Measurements from ENCODE around the gene EPHA2.

EPHA2 gene

DNA sequence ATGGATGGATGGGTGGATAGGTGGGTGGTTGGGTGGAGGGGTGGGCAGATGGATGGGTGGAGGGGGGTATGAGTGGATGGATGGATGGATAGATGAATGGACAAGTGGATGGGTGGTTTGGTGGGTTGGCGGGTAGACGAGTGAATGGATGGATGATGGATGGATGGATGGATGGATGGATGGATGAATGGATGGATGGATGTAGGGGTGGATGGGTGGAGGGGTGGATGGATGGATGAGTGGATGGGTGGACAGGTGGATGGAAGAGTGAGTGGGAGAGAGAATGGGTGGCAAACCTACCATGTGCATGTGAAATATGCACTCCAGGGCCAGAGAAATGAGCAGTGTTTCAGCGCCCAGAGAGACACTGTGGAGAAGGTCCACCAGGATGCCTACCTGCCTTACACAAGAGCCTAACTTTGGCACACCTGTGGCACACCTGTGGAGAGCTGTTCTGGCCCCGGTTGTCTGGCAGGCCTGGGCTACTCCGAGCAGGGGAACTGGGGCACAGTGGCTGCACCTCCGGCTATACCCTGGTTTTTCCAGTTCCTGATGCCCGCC, 12.8 kb downstream of the EPHA2 start:
- no peaks in the 10 kb centered on the region for H3K36me3 ChIP-seq (ENCODE audit: control insufficient read depth, insufficient read depth, low read length)
- no peak overlapping the region for H3K4me3 ChIP-seq (replicated peaks; ENCODE audit: low read depth, low read length)
- no peaks in the 10 kb centered on the region; the same call in 1 of the 2 replicates for H3K27me3 ChIP-seq (replicated peaks; ENCODE audit: control insufficient read depth, insufficient read depth, low read length)
- no peak for DNase-seq (ENCODE audit: extremely low read depth, insufficient read length)
- TF ChIP-seq, protein P1, sequence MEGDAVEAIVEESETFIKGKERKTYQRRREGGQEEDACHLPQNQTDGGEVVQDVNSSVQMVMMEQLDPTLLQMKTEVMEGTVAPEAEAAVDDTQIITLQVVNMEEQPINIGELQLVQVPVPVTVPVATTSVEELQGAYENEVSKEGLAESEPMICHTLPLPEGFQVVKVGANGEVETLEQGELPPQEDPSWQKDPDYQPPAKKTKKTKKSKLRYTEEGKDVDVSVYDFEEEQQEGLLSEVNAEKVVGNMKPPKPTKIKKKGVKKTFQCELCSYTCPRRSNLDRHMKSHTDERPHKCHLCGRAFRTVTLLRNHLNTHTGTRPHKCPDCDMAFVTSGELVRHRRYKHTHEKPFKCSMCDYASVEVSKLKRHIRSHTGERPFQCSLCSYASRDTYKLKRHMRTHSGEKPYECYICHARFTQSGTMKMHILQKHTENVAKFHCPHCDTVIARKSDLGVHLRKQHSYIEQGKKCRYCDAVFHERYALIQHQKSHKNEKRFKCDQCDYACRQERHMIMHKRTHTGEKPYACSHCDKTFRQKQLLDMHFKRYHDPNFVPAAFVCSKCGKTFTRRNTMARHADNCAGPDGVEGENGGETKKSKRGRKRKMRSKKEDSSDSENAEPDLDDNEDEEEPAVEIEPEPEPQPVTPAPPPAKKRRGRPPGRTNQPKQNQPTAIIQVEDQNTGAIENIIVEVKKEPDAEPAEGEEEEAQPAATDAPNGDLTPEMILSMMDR (IDR thresholded peaks at IDR 0.05; ENCODE audit: insufficient read depth, low read length, poor library complexity, severe bottlenecking) = no peak

DNA sequence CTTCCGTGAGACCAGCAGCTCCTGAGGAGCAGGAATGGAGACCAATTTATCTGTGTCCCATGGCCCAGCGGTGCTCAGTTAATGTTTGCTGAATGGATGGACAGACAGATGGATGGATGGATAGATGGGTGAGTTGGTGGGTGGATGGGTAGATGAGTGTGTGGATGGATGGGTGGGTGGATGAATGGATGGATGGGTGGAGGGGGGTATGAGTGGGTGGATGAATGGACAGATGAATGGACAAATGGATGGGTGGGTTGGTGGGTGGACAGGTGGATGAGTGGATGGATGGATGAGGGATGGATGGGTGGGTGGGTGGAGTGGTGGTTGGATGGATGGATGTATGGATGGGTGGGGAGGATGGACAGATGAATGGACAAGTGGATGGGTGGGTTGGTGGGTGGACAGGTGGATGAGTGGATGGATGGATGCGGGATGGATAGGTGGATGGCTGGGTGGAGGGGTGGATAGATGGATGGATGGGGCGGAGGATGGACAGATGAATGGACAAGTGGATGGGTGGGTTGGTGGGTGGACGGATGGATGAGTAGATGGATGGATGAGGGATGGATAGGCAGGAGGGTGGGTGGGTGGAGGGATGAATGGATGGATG, 13.4 kb downstream of the EPHA2 start:
- no peak for DNase-seq (ENCODE audit: extremely low read depth, insufficient read length)
- Histone ChIP-seq H3K27me3 (replicated peaks; ENCODE audit: control insufficient read depth, insufficient read depth, low read length) (no peaks in the 10 kb centered on the region; the same call in 1 of the 2 replicates), H3K4me3 (replicated peaks; ENCODE audit: low read depth, low read length) (no peak overlapping the region), H3K36me3 (ENCODE audit: control insufficient read depth, insufficient read depth, low read length) (no peaks in the 10 kb centered on the region)
- TF ChIP-seq, protein P1 (IDR thresholded peaks at IDR 0.05; ENCODE audit: insufficient read depth, low read length, poor library complexity, severe bottlenecking) = no peak

DNA sequence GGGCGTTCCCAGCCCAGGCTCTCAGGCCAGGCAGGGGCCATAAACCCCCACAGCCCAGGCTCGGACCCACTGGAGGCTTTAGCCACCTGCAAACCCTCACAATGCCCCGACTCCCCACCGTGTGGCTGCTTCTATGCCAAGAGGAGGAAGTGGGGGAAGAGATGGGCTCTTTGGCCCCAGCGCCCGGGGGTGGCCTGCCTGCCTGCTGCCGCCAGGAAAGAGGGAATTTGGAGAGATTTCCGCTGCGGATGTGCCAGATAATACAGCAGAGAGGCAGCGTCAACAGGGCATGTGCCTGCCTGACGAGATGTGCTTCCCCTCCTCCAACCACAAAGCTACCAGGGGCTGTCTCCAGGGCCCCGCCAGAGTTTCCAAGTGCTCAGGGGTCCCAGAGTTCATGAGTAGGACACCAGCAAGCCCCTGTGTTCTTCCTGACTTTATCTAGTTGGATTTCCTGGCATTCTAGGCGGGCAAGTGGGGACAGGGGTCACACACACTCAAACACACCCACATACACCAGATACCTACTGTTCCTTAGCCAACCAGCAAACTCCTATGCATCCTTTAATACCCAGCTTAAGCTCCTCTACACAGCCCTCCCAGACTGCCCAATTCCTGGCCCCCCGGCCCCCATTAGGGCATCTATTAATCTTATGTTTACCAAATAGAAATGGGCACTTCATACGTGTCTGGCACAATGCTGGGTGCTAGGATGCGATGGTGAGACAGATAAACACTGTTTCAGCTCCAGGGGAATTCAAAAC, 14.1 kb downstream of the EPHA2 start:
- Histone ChIP-seq H3K27me3 (replicated peaks; ENCODE audit: control insufficient read depth, insufficient read depth, low read length) (no peaks in the 10 kb centered on the region; the same call in 1 of the 2 replicates), H3K4me3 (replicated peaks; ENCODE audit: low read depth, low read length) (no peak overlapping the region), H3K36me3 (ENCODE audit: control insufficient read depth, insufficient read depth, low read length) (no peaks in the 10 kb centered on the region)
- TF ChIP-seq, protein P1 (IDR thresholded peaks at IDR 0.05; ENCODE audit: insufficient read depth, low read length, poor library complexity, severe bottlenecking) = no peak
- DNase-seq (ENCODE audit: extremely low read depth, insufficient read length) = no peak

DNA sequence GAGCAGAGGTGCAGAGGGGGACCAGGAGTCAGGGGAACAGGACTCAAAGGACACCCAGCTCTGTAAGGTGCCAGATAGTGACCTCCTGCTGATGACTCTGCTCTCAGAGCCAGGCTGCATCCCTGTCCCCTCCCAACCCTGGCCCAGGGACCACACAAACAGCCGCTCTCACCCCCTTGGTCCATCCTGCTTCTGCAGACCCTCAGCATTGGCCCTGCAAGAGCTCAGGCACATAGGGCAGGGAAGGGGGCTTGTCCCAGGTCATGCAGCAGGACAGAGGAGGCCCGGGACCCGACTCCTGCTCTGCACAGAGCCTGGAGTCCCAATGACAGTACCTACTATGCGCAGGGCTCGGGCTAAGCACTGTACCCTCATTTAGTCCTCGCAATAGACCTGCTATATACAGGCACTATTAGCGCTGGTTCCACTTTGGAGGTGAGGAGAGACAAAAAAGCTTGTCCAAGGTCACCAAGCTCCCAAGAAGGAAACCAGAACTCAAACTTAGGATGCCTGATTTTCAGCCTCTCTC, 15.7 kb downstream of the EPHA2 start:
- Histone ChIP-seq H3K36me3 (ENCODE audit: control insufficient read depth, insufficient read depth, low read length) (no peaks in the 10 kb centered on the region), H3K4me3 (replicated peaks; ENCODE audit: low read depth, low read length) (no peak overlapping the region), H3K27me3 (replicated peaks; ENCODE audit: control insufficient read depth, insufficient read depth, low read length) (no peaks in the 10 kb centered on the region; the same call in 1 of the 2 replicates)
- no peak for DNase-seq (ENCODE audit: extremely low read depth, insufficient read length)
- TF ChIP-seq, protein P1 (IDR thresholded peaks at IDR 0.05; ENCODE audit: insufficient read depth, low read length, poor library complexity, severe bottlenecking) = no peak

DNA sequence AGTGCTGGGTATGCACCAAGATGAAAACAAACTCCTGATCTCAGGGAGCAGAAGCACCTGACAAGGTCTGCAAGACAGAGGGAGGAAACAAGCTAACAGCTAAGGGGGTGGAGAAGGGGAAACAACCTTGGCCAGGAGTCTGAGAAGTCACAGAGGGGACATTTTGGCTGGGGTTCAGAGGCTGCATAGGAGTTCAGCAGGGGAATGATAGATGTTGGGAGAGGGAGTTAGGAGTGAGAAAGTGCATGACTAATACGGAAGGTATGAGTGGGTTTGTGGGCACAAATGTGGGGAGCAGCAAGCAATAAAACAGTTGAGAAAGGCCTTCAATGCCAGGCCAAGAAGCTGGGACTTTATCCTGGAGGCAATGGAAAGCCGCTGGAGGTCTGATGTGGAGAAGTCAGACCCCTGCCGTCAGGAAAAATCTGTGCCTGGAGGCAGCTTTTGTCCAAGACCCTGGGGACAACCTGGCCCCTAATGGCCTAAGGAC, 16.4 kb downstream of the EPHA2 start:
- Histone ChIP-seq H3K27me3 (replicated peaks; ENCODE audit: control insufficient read depth, insufficient read depth, low read length) (no peaks in the 10 kb centered on the region; the same call in 1 of the 2 replicates), H3K36me3 (ENCODE audit: control insufficient read depth, insufficient read depth, low read length) (no peaks in the 10 kb centered on the region), H3K4me3 (replicated peaks; ENCODE audit: low read depth, low read length) (no peak overlapping the region)
- no peak for DNase-seq (ENCODE audit: extremely low read depth, insufficient read length)
- TF ChIP-seq, protein P1 (IDR thresholded peaks at IDR 0.05; ENCODE audit: insufficient read depth, low read length, poor library complexity, severe bottlenecking) = no peak
